HG03060 (cell line): ENCODE measurements around the gene ADRA2B.

Experiments
- ATAC-seq: cut with Tn5 transposase; IDR thresholded peaks from one replicate; pipeline ENCODE4 v1.9.1; 2021; ENCODE audit warnings: low read depth, moderate number of reproducible peaks; ENCODE audit not compliant: unreplicated experiment

The ADRA2B gene

GRCh38 chr2:96106991-96107707 is 9.2 kb downstream of the ADRA2B start:
- no peak for ATAC-seq

- no peak for ATAC-seq
Observed at GRCh38 chr2:96105994-96106715, 10.2 kb downstream of the ADRA2B start.

- ATAC-seq: no peak
Observed at GRCh38 chr2:96105152-96105915, 11.0 kb downstream of the ADRA2B start.

GRCh38 chr2:96104487-96104861 is 11.9 kb downstream of the ADRA2B start:
- ATAC-seq: no peak

GRCh38 chr2:96103761-96104486 is 12.4 kb downstream of the ADRA2B start:
- no peak for ATAC-seq

GRCh38 chr2:96103187-96103601 is 13.2 kb downstream of the ADRA2B start:
- ATAC-seq: no peak

- ATAC-seq: no peak
Observed at GRCh38 chr2:96102596-96103186, 13.7 kb downstream of the ADRA2B start.

- ATAC-seq: no peak
Observed at GRCh38 chr2:96100893-96101304, 15.5 kb downstream of the ADRA2B start.

- ATAC-seq: no peak
Observed at GRCh38 chr2:96099861-96100798, 16.2 kb downstream of the ADRA2B start.

- no peak for ATAC-seq
Observed at GRCh38 chr2:96098900-96099590, 17.3 kb downstream of the ADRA2B start.

- no peak for ATAC-seq
Observed at GRCh38 chr2:96097951-96098823, 18.2 kb downstream of the ADRA2B start.

- ATAC-seq: no peak
Observed at GRCh38 chr2:96097441-96097840, 18.9 kb downstream of the ADRA2B start.

GRCh38 chr2:96095116-96095636 is 21.2 kb downstream of the ADRA2B start:
- ATAC-seq: no peak

- ATAC-seq: no peak
Observed at GRCh38 chr2:96093528-96093927, 22.8 kb downstream of the ADRA2B start.

GRCh38 chr2:96092951-96093350 is 23.4 kb downstream of the ADRA2B start:
- ATAC-seq: no peak

GRCh38 chr2:96092573-96092877 is 23.8 kb downstream of the ADRA2B start:
- ATAC-seq: no peak

- ATAC-seq: no peak
Observed at GRCh38 chr2:96091711-96092572, 24.4 kb downstream of the ADRA2B start.
